Smooth muscle cell (in vitro differentiated cells): Measurements from ENCODE around the gene ARHGAP32. TPM values are rescaled to one million over a fixed set of nuclear protein-coding genes. Genes with fewer than 3 reads are reported as not detected.
"Not testable (repeated sequence)": the region's sequence is repeated elsewhere in the genome, so short reads cannot be mapped to it uniquely, and the experiment has no call there.

Experiments used
- DNase-seq: peaks from one replicate; lab custom pipeline; 2025; ENCODE audit not compliant: unreplicated experiment; lab: John Stamatoyannopoulos, UW
- H2AFZ ChIP-seq: fragments of 200-600 bp; sonication (generic); 2 replicates; pipeline ENCODE4 v1.6.0; 2016; ENCODE audit warnings: antibody characterized with exemption, low read depth, mild to moderate bottlenecking
- H3F3A ChIP-seq: fragments of 200-600 bp; sonication (generic); 2 replicates; pipeline ENCODE4 v1.6.0; 2017; ENCODE audit warnings: antibody characterized with exemption, low read depth
- H3K27ac ChIP-seq: fragments of 200-600 bp; sonication (generic); 2 replicates; pipeline ENCODE4 v1.5.1; 2016; ENCODE audit warnings: low read depth, mild to moderate bottlenecking
- H3K27me3 ChIP-seq: fragments of 200-600 bp; sonication (generic); 2 replicates; pipeline ENCODE4 v1.6.1; 2016; ENCODE audit warnings: low read depth, mild to moderate bottlenecking
- H3K36me3 ChIP-seq: fragments of 200-600 bp; sonication (generic); 2 replicates; pipeline ENCODE4 v1.5.1; 2016; ENCODE audit warnings: low read depth
- H3K4me1 ChIP-seq: fragments of 200-600 bp; sonication (generic); 2 replicates; pipeline ENCODE4 v1.5.1; 2016; ENCODE audit warnings: low read depth
- H3K4me2 ChIP-seq: fragments of 200-600 bp; sonication (generic); 2 replicates; pipeline ENCODE4 v1.6.0; 2016; ENCODE audit warnings: mild to moderate bottlenecking
- H3K4me3 ChIP-seq: fragments of 200-600 bp; sonication (generic); 2 replicates; pipeline ENCODE4 v1.5.1; 2016; ENCODE audit warnings: mild to moderate bottlenecking
- H3K79me2 ChIP-seq: fragments of 200-600 bp; sonication (generic); 2 replicates; pipeline ENCODE4 v1.6.0; 2016; ENCODE audit warnings: low read depth, mild to moderate bottlenecking
- H3K9ac ChIP-seq: fragments of 200-600 bp; sonication (generic); 2 replicates; pipeline ENCODE4 v1.6.0; 2016; ENCODE audit warnings: low read depth
- H3K9me3 ChIP-seq: fragments of 200-600 bp; sonication (generic); replicated peaks from 2 replicates; pipeline ENCODE4 v1.5.1; 2016; ENCODE audit warnings: low read depth
- H4K20me1 ChIP-seq: fragments of 200-600 bp; sonication (generic); 2 replicates; pipeline ENCODE4 v1.6.0; 2016; ENCODE audit warnings: low read depth
- CTCF ChIP-seq: fragments of 200-600 bp; sonication (generic); IDR thresholded peaks from 2 replicates; pipeline ENCODE4 v1.5.1; 2017; ENCODE audit warnings: borderline replicate concordance, mild to moderate bottlenecking, antibody characterized with exemption; ENCODE audit not compliant: insufficient read depth, poor library complexity, severe bottlenecking
- WGBS: methylation state at CpG from one replicate; pipeline ENCODE4 v1.1.7; 2016; ENCODE audit warnings: low lambda C conversion rate; 5-methylcytosine and 5-hydroxymethylcytosine counted together
- polyA plus RNA-seq: library from polyadenylated mRNA; unstranded; fragments of >200 nt; fragmentation: Nextera tagmentation; extraction: Ambion mirVana; gene quantifications from 2 replicates; pipeline ENCODE4 v1.2.1, GENCODE V29; 2016
- total RNA-seq: library from RNA; depleted of rRNA; stranded (reverse); fragments of >200 nt; gene quantifications from 2 replicates; pipeline ENCODE4 v1.2.3, GENCODE V29; 2014

The ARHGAP32 gene
- total and polyA plus RNA-seq, 2 experiments from 2014 or later, result 8.8 to 17.8 TPM

GRCh38 chr11:129141748-129142523, 50.2 kb downstream of the ARHGAP32 start:
- 86% methylated on average over 8 of the region's 8 CpGs for WGBS
- Histone ChIP-seq H4K20me1 (no peaks in the 10 kb centered on the region), H3K4me1 (peaks cover 32% of the 10 kb centered on the region), H3K36me3 (no peaks in the 10 kb centered on the region), H2AFZ (no peak overlapping the region), H3K79me2 (peaks cover 82% of the 10 kb centered on the region), H3F3A (peaks cover 12% of the 10 kb centered on the region), H3K4me3 (no peak overlapping the region), H3K27me3 (no peaks in the 10 kb centered on the region), H3K9ac (peak overlapping the region; percentile 94), H3K9me3 (no peaks in the 10 kb centered on the region), H3K4me2 (peak overlapping the region; percentile 86), H3K27ac (peak overlapping the region; percentile 100)
- no peak for DNase-seq
- TF ChIP-seq CTCF, result no peak

- no peak for TF ChIP-seq CTCF
- DNase-seq, result no peak
- no peaks in the 10 kb centered on the region for H3K9me3 ChIP-seq
- H2AFZ ChIP-seq, result no peak overlapping the region
- peak overlapping the region; percentile 53 for H3K4me2 ChIP-seq
- H3K4me3 ChIP-seq, result no peak overlapping the region
- H3K27me3 ChIP-seq, result no peaks in the 10 kb centered on the region
- H3K36me3 ChIP-seq, result no peaks in the 10 kb centered on the region
- H3K4me1 ChIP-seq, result no peaks in the 10 kb centered on the region
- peaks cover 32% of the 10 kb centered on the region for H4K20me1 ChIP-seq
- 38% methylated on average over 6 of the region's 6 CpGs for WGBS
- H3K9ac ChIP-seq, result no peak overlapping the region
- peaks cover 78% of the 10 kb centered on the region for H3K79me2 ChIP-seq
- H3F3A ChIP-seq, result no peaks in the 10 kb centered on the region
- peak overlapping the region; percentile 58 for H3K27ac ChIP-seq
These were observed 60.8 kb downstream of the ARHGAP32 start for GRCh38 chr11:129131316-129131715.

GRCh38 chr11:129128881-129129620, 63.1 kb downstream of the ARHGAP32 start:
- not testable (repeated sequence) for H3K9me3 ChIP-seq, H3K4me3 ChIP-seq, H3K36me3 ChIP-seq, DNase-seq, H3K4me2 ChIP-seq, H3F3A ChIP-seq, H3K27me3 ChIP-seq, H2AFZ ChIP-seq, H3K9ac ChIP-seq, H3K27ac ChIP-seq, H3K4me1 ChIP-seq
- peaks cover 73% of the 10 kb centered on the region for H3K79me2 ChIP-seq
- WGBS, result 95% methylated on average over 38 of the region's 51 CpGs
- peaks cover 31% of the 10 kb centered on the region for H4K20me1 ChIP-seq

- no peaks in the 10 kb centered on the region for H3K9me3 ChIP-seq
- H3K9ac ChIP-seq, result no peak overlapping the region
- no peak for DNase-seq
- no peak for TF ChIP-seq CTCF
- no peaks in the 10 kb centered on the region for H3K36me3 ChIP-seq
- no peaks in the 10 kb centered on the region for H3K4me1 ChIP-seq
- H4K20me1 ChIP-seq, result peaks cover 7% of the 10 kb centered on the region
- 71% methylated on average over 2 of the region's 2 CpGs for WGBS
- peaks cover 19% of the 10 kb centered on the region for H3F3A ChIP-seq
- H3K4me2 ChIP-seq, result no peak overlapping the region
- no peaks in the 10 kb centered on the region for H3K27me3 ChIP-seq
- no peaks in the 10 kb centered on the region for H3K79me2 ChIP-seq
- no peak overlapping the region for H3K27ac ChIP-seq
- H3K4me3 ChIP-seq, result no peak overlapping the region
- no peak overlapping the region for H2AFZ ChIP-seq
These were observed 73.1 kb downstream of the ARHGAP32 start for GRCh38 chr11:129119036-129119435.
